ENCODE data around the gene NEU2. TPM values are rescaled to one million over a fixed set of nuclear protein-coding genes. Genes with fewer than 3 reads are reported as not detected.
"Not testable (repeated sequence)": the region's sequence is repeated elsewhere in the genome, so short reads cannot be mapped to it uniquely, and the experiment has no call there.

Gene NEU2
- total RNA-seq, 4 donors from 2014 or later, result not detected

DNA sequence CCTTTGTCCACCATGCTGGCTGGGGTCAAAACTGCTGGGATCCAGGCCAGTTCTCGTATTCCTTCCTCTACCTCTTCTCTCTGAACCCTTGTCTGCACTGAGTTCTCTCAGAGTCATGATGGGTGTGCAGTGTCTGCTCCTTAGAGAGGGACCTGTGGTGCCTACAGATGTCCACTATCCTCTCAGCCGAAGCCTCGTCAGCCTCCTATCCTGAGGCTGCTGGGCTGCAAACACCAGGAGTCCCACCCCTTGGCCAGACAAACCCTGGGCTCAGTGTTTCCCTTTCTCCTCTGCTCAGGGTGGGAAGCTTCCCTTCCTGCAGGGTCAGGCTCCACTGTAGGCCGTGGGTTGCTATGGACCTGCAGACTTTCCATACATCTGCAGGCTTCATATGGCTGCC, 30.0 kb downstream of the NEU2 start:
- TF ChIP-seq, protein P1, sequence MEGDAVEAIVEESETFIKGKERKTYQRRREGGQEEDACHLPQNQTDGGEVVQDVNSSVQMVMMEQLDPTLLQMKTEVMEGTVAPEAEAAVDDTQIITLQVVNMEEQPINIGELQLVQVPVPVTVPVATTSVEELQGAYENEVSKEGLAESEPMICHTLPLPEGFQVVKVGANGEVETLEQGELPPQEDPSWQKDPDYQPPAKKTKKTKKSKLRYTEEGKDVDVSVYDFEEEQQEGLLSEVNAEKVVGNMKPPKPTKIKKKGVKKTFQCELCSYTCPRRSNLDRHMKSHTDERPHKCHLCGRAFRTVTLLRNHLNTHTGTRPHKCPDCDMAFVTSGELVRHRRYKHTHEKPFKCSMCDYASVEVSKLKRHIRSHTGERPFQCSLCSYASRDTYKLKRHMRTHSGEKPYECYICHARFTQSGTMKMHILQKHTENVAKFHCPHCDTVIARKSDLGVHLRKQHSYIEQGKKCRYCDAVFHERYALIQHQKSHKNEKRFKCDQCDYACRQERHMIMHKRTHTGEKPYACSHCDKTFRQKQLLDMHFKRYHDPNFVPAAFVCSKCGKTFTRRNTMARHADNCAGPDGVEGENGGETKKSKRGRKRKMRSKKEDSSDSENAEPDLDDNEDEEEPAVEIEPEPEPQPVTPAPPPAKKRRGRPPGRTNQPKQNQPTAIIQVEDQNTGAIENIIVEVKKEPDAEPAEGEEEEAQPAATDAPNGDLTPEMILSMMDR (IDR thresholded peaks at IDR 0.05), result no peak
- ATAC-seq (ENCODE audit: low FRiP score), result no peak
- no peak for DNase-seq (ENCODE audit: low spot score)

GRCh38 chr2:233062946-233063268, 30.4 kb downstream of the NEU2 start:
- no peak for ATAC-seq (ENCODE audit: low FRiP score)
- DNase-seq (ENCODE audit: low spot score), result no peak
- TF ChIP-seq, protein P1 (IDR thresholded peaks at IDR 0.05), result no peak

- TF ChIP-seq, protein P1 (IDR thresholded peaks at IDR 0.05), result no peak
- DNase-seq (ENCODE audit: low spot score) (no peak), ATAC-seq (ENCODE audit: low FRiP score) (no peak)
These were observed 30.9 kb downstream of the NEU2 start for GRCh38 chr2:233063269-233063975.

GRCh38 chr2:233063976-233064411, 31.5 kb downstream of the NEU2 start:
- DNase-seq (ENCODE audit: low spot score), result no peak

DNA sequence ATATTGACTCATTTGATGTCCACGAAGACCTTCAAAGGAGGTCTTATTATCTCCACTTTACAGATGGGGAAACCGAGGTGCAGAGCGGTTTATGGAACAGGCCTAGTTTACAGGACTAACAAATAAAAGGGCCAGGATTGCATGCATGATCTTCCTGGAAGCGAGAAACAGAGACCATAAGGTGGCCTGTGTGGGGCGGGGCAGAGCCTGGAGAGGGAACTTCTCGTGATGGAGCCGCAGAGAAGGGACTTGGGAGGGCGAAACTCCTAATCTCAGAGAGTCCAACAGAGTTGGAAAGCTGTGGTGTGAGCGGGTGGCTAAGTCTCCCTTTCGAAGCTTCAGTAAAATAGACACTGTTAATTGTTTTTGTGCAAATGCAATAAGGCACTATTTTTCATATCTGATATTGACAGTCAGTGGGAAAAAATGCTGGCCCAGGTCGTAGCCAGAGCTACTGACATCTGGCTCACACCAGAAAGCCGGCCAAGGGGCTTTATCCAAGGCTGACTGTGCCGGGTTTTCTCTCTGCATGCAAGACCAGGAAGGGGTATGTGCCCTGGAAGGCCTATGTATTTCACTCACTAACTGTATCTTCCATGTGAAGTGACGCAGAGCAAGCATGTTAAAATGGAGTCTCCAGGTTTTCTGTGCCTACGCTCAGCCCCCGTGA, 32.2 kb downstream of the NEU2 start:
- ATAC-seq (ENCODE audit: low FRiP score), result no peak
- TF ChIP-seq, protein P1 (IDR thresholded peaks at IDR 0.05), result no peak
- no peak for DNase-seq (ENCODE audit: low spot score)

More at GRCh38 chr2:233063976-233064411, 31.5 kb downstream of the NEU2 start:
- ATAC-seq (ENCODE audit: low FRiP score), result no peak
- TF ChIP-seq, protein P1 (IDR thresholded peaks at IDR 0.05), result no peak

- not testable (repeated sequence) for ATAC-seq (ENCODE audit: low FRiP score); DNase-seq (ENCODE audit: low spot score)
These were observed 32.7 kb downstream of the NEU2 start for GRCh38 chr2:233065200-233065589.

DNA sequence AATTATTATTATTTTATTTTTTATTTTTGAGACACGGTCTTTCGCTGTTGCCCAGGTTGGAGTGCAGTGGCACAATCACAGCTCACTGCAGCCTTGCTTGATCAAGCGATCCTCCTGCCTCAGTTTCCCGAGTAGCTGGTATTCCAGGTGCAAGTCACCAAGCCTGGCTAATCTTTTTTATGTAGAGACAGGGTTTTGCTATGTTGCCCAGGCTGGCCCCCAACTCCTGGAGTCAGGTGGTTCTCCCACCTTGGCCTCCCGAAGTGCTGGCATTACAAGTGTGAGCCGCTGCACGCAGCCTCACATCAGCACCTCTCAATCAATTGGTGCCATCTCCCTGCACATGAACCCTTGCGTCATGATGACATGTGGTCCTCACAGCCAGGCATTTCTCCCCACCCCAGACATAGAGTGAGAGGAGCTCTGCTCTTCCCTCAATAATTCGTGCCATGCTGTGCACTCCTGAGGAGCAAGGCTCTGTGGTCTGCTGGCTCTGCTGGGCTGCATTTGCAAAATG, 33.5 kb downstream of the NEU2 start:
- DNase-seq (ENCODE audit: low spot score), result no peak
- ATAC-seq (ENCODE audit: low FRiP score), result no peak
- TF ChIP-seq, protein P1 (IDR thresholded peaks at IDR 0.05), result no peak

Measured in omental fat pad (tissue), 4 donors.